ENCODE measurements around the gene EIF3J. TPM values are rescaled to one million over a fixed set of nuclear protein-coding genes. Genes with fewer than 3 reads are reported as not detected.

The EIF3J gene
- total and polyA plus RNA-seq, 10 of the 15 experiments (the other 5 are each of a cell fraction or from before 2014, with no cell fraction given) = 34.7 to 126 (median 64.1) TPM

GRCh38 chr15:44516436-44516835 is 20.5 kb upstream of the EIF3J start:
- Histone ChIP-seq H3K4me3 (no peak overlapping the region), H3K9me3 (replicated peaks; ENCODE audit: control insufficient read depth, insufficient read depth, low read length) (no peaks in the 10 kb centered on the region), H3K4me2 (ENCODE audit: control insufficient read depth, insufficient read depth) (no peak overlapping the region), H3K4me1 (ENCODE audit: control insufficient read depth, insufficient read depth, low read length) (no peaks in the 10 kb centered on the region), H3K36me3 (ENCODE audit: control insufficient read depth in 2 of 2, insufficient read depth in 2 of 2, low read length in 1 of 2) (peaks cover 0 to 10% of the 10 kb centered on the region in 2 experiments; a peak in 2 of 4 replicates), H3K79me2 (ENCODE audit: control insufficient read depth, insufficient read depth, low read length) (no peaks in the 10 kb centered on the region), H3K27ac (ENCODE audit: control insufficient read depth, insufficient read depth) (no peak overlapping the region), H3K27me3 (replicated peaks in 1 of 2; ENCODE audit: control insufficient read depth in 2 of 2, insufficient read depth in 2 of 2, low read length in 1 of 2) (no peaks in the 10 kb centered on the region), H3K9ac (ENCODE audit: control insufficient read depth, insufficient read depth, low read length) (no peak overlapping the region), H2AFZ (ENCODE audit: control insufficient read depth, low read depth, low read length) (no peak overlapping the region), H4K20me1 (ENCODE audit: control insufficient read depth, insufficient read depth) (no peaks in the 10 kb centered on the region)
- TF ChIP-seq FOXM1 (IDR thresholded peaks at IDR 0.05; ENCODE audit: low read depth, low read length) (no peak), SIX5 (IDR thresholded peaks at IDR 0.05; ENCODE audit: low read depth, low read length, severe bottlenecking) (no peak), HDAC6 (IDR thresholded peaks at IDR 0.05; ENCODE audit: unreplicated experiment) (no peak), HDGF (IDR thresholded peaks at IDR 0.05) (no peak), ZZZ3 (IDR thresholded peaks at IDR 0.05; ENCODE audit: control insufficient read depth, insufficient read length, low read depth) (no peak), EP300 (IDR thresholded peaks at IDR 0.05; ENCODE audit: borderline replicate concordance in 1 of 2, control insufficient read depth in 1 of 2, low read depth in 2 of 2, low read length in 2 of 2) (no peak), CBX3 (IDR thresholded peaks at IDR 0.05; ENCODE audit: borderline replicate concordance, low read depth) (no peak), LARP7 (IDR thresholded peaks at IDR 0.05) (no peak), SKIL (IDR thresholded peaks at IDR 0.05; ENCODE audit: low read depth, poor library complexity, severe bottlenecking) (no peak), POU2F2 (IDR thresholded peaks at IDR 0.05; ENCODE audit: borderline replicate concordance, low read depth, low read length) (no peak), EED (IDR thresholded peaks at IDR 0.05; ENCODE audit: low read depth) (no peak), STAT3 (IDR thresholded peaks at IDR 0.05; ENCODE audit: low read depth, low read length) (no peak), TCF3 (IDR thresholded peaks at IDR 0.05; ENCODE audit: borderline replicate concordance, insufficient read depth, low read depth, low read length) (no peak), ZNF217 (IDR thresholded peaks at IDR 0.05) (no peak), SMAD5 (IDR thresholded peaks at IDR 0.05; ENCODE audit: low read depth) (no peak)
- TF ChIP-seq, protein P1, sequence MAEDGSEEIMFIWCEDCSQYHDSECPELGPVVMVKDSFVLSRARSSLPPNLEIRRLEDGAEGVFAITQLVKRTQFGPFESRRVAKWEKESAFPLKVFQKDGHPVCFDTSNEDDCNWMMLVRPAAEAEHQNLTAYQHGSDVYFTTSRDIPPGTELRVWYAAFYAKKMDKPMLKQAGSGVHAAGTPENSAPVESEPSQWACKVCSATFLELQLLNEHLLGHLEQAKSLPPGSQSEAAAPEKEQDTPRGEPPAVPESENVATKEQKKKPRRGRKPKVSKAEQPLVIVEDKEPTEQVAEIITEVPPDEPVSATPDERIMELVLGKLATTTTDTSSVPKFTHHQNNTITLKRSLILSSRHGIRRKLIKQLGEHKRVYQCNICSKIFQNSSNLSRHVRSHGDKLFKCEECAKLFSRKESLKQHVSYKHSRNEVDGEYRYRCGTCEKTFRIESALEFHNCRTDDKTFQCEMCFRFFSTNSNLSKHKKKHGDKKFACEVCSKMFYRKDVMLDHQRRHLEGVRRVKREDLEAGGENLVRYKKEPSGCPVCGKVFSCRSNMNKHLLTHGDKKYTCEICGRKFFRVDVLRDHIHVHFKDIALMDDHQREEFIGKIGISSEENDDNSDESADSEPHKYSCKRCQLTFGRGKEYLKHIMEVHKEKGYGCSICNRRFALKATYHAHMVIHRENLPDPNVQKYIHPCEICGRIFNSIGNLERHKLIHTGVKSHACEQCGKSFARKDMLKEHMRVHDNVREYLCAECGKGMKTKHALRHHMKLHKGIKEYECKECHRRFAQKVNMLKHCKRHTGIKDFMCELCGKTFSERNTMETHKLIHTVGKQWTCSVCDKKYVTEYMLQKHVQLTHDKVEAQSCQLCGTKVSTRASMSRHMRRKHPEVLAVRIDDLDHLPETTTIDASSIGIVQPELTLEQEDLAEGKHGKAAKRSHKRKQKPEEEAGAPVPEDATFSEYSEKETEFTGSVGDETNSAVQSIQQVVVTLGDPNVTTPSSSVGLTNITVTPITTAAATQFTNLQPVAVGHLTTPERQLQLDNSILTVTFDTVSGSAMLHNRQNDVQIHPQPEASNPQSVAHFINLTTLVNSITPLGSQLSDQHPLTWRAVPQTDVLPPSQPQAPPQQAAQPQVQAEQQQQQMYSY (CRISPR knock-in tag; IDR thresholded peaks at IDR 0.05) = no peak
- no TSS peak for BruUV-seq (replicated peaks)
- ChIA-PET POLR2A (interaction anchor here (0.5 to 0.7 kb wide), 2 partner anchors 10 to 12 kb away, joined by 4 to 6 read pairs; no protein-coding TSS in a partner anchor), SMC1A (ENCODE audit: uncharacterized antibody, unreplicated experiment) (interaction anchor here (1.1 to 1.2 kb wide), 2 partner anchors 15 to 45 kb away, joined by 3 to 5 read pairs; no protein-coding TSS in a partner anchor), CTCF (interaction anchor here (0.8 to 2.0 kb wide), 3 partner anchors 11 to 20 kb away, joined by 3 to 4 read pairs (median 3); no protein-coding TSS in a partner anchor), RAD21 (ENCODE audit: unreplicated experiment) (no interaction called here)
- DNase-seq (ENCODE audit: low read depth, low spot score) = no peak
- FAIRE-seq = no peak
- intact Hi-C loops (cut with micrococcal nuclease; ENCODE audit: unreplicated experiment) (no loop called here), in situ Hi-C loops (cut with MboI) (no loop called here)
- ATAC-seq = no peak

All from GM12878 (cell line).